Cortex of kidney (tissue), 1 donor: ENCODE data around the gene LIPI.
"Not testable (repeated sequence)": the region's sequence is repeated elsewhere in the genome, so short reads cannot be mapped to it uniquely, and the experiment has no call there.

Experiments used
- DNase-seq: peaks from one replicate; lab custom pipeline; 2025; lab: John Stamatoyannopoulos, UW

Gene LIPI

GRCh38 chr21:14210738-14211137, at the start of gene LIPI:
Gene LIPI, minus strand, starts transcription at chr21:14210955. Its CDS starts 110 bp downstream, at chr21:14210845.
- DNase-seq: no peak

DNA sequence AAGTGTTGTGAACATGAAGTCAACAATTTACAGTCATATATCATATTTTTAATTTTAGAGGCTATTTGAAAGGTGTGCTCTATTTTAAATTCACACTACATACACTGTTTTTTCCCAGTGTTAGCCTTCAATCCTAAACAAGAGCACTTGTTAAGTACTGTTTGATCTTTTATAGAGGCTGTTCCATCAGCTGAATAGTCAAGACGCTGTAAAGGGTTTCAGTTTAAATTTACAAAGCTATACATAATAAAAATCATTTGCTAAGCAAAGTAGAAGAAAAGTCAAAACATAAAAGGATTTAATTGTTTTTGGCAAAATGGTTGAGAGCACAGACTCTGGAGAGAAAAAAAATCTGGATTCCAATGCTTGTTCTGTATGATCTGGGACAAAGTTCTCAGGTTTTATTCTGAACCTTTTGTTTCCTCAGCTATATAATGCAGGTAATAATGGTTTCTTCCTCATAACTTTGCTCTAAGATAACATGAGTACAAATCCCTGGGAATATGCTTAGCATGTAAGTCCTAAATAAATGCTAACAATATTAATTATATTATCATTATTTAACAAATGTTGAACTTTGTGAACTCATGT, 49.5 kb upstream of the LIPI start:
- no peak for DNase-seq

GRCh38 chr21:14259747-14260146, 49.0 kb upstream of the LIPI start:
- no peak for DNase-seq

GRCh38 chr21:14251336-14251735, 40.6 kb upstream of the LIPI start:
- no peak for DNase-seq

GRCh38 chr21:14245711-14246110, 35.0 kb upstream of the LIPI start:
- no peak for DNase-seq

DNA sequence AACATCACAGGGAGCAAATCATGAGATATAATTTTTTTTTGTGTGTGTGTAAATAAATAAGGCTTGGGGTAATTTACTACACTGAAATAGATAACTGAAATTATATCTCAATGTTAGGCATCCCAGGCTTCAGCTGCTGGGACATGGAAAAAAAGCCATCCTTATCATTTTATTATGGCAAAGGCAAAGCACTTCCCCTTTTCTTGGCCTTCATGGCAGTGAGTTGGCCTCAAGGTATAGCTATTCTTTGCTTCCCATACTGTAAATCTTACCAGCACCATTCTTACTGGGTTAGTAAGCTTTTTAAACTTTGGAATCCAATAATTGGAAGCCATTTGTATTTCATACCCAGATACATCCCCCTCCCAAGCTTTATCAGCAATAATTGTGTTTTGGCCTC, 34.2 kb upstream of the LIPI start:
- DNase-seq: no peak

DNA sequence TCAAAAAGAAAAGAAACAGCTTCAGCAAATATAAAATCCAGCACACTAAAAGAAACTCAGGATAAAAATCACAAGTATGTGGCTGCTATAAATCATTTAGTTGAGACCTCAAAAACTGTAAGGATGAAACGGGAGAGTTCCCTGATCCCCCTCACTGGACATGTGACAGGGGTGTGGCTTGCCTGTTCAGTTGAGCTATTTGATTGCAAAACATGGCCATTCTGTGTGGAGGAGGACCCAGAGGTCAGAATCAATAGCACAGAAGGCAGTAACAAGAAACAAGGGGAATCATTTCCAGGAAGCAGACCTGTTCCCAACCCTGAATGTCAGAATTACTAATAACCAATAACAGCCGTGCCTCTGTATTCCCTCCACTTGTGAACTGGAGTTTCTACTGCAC, 33.1 kb upstream of the LIPI start:
- no peak for DNase-seq

GRCh38 chr21:14243461-14243860, 32.7 kb upstream of the LIPI start:
- DNase-seq: no peak

DNA sequence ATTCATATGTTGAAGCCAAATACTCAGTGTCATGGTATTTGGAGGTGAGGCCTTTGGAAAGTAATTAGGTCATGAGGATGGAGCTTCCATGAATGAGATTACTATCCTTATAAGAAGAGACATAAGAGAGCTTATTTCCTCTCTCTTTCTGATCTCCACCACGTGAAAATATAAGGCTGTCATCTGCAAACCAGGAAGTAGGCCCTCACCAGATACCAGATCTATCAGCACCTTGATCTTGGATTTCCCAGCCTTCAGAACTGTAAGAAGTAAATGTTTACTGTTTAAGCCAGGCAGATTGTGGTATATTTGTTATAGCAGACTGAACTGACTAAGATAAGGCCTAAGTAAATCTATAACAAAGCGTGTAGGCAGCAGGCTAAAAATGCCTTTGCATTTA, 30.5 kb upstream of the LIPI start:
- DNase-seq: no peak

GRCh38 chr21:14239281-14239680, 28.5 kb upstream of the LIPI start:
- DNase-seq: no peak

GRCh38 chr21:14236180-14236579, 25.4 kb upstream of the LIPI start:
- no peak for DNase-seq

- DNase-seq: no peak
Observed at GRCh38 chr21:14235101-14235500, 24.3 kb upstream of the LIPI start.

- no peak for DNase-seq
Observed at GRCh38 chr21:14229399-14229798, 18.6 kb upstream of the LIPI start.

- DNase-seq: no peak
Observed at GRCh38 chr21:14223365-14223764, 12.6 kb upstream of the LIPI start.

DNA sequence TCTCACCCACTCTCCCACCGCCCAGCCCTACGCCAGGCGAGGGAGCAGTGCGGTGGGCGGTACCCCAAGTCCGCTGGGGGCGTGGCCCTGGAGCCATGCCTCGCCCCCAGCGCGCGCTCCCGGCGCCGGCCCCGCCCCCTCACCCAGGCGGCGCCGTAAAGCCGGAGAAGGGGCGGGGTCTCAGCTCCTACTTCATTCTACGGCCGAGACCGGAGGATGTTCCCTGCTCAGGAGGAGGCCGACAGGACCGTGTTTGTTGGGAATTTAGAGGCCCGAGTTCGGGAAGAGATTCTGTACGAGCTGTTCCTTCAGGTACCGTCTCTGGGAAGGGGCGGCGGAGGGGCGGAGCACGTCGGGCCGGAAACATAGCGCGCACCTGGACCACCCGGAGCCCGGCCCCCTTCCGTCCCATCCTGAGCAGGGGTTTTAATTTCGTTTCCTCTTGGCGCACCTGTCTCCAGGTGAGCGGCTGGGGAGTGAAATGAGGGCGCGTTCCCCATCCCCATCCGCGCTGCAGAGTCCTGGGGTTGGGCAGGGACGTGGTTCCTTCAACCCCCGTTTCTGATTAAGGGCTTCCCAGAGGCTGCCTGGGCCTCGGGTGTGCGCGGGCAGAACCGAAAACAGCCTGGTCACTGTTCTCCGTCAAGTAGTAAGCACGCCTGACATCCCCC, 5.4 kb upstream of the LIPI start, which contains the start of gene RBM11:
TSS of gene RBM11 (plus strand) at position 187 of the 671 bp plus-strand sequence. CDS start at position 217, 30 bp downstream.
- no peak for DNase-seq

DNA sequence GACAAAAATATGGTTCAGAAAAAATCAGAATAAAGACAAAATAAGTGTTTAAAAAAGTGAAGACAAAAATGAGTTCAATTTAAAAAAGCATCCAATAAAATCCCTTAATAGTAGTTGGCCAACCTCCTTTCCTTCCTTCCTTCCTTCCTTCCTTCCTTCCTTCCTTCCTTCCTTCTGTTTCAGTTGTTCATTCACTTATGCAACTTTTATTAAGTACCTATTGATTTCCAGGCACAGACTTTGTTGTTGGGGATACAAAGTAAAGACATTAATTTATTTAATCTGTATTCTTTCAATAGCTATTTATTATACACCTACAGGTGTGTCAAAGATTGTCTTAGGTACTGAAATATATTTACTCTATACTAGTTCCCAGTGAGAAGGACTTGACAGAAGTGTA, 2.4 kb upstream of the LIPI start:
- no peak for DNase-seq

GRCh38 chr21:14206222-14206621, 4.5 kb downstream of the LIPI start:
- no peak for DNase-seq

- not testable (repeated sequence) for DNase-seq
Observed at GRCh38 chr21:14166463-14167223, 44.1 kb downstream of the LIPI start.

DNA sequence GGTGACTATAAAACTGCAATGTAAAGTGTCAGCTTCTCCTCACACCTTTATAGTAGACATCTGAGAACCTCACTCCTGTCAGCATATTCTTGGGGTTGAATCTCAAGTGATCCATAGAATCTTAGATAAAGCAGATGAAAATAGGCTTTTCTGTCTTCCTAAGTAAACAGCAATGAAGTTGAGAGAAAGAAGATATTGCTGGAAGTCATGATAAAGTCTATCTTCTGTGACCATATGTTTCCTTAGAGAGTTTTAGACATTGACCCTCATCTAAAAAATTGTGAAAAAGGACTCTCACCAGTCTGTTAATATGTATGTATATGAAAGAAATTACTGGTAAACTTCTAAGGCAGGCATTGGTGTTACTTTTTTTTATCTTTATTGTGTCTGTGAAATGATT, 66.8 kb downstream of the LIPI start:
- DNase-seq: no peak

DNA sequence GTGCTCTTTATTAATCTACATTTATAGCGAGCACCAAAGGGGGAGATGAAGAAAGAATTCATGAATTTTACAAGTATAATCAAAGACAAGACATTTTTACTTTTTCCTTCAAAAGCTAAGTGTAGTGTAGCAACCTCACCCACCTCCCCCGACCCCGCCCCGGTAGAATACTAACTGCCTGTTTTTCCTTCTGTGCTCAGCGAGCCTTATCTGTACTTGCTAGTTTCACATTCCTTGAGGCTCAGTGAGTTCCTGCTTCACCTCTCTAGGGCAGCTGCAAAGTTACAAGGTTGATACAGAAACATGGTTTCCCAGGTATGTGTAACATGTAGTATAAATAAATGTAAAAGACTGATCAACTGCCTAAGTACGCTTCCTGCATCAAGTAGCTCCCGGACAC, 86.5 kb downstream of the LIPI start:
- no peak for DNase-seq

- no peak for DNase-seq
Observed at GRCh38 chr21:14121719-14122118, 89.0 kb downstream of the LIPI start.

DNA sequence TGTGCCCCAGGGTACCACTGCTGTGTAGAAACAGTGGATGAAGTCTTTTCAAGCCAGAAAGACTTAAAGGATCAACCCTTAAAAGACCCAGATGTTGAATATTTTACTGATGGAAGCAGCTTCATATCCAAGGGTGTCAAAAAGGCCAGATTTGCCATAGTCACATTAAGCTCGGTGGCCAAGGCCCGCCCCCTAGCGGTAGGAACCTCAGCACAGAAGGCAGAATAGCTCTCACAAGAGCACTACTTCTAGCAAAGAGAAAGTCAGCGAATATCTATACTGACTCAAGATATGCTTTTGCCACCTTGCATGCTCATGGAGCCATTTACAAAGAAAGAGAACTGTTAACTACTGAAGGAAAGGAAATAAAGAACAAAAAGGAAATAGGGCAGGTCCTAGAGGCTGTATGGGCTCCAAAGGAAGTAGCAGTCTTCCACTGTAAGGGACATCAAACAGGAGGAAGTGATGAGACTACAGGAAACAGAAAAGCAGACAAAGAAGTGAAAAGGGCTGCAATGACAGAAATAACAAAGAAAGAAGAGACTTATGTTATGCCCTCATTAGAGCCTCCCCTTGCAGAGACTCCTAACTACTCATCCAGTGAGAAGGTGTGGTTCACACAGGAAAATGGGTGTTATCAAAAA, 90.5 kb downstream of the LIPI start:
- no peak for DNase-seq

GRCh38 chr21:14119038-14119437, 91.7 kb downstream of the LIPI start:
- DNase-seq: no peak
